GM18907 (cell line): ENCODE measurements around the gene SSH2.
"Not testable (repeated sequence)": the region's sequence is repeated elsewhere in the genome, so short reads cannot be mapped to it uniquely, and the experiment has no call there.

Experiments used
- ATAC-seq: cut with Tn5 transposase; IDR thresholded peaks from one replicate; pipeline ENCODE4 v1.9.1; 2021; ENCODE audit warnings: mild to moderate bottlenecking, moderate library complexity; ENCODE audit not compliant: unreplicated experiment

Gene SSH2

GRCh38 chr17:29789196-29790170 is 140.5 kb downstream of the SSH2 start:
- no peak for ATAC-seq

- no peak for ATAC-seq
These were observed 142.0 kb downstream of the SSH2 start for GRCh38 chr17:29787995-29788394.

DNA sequence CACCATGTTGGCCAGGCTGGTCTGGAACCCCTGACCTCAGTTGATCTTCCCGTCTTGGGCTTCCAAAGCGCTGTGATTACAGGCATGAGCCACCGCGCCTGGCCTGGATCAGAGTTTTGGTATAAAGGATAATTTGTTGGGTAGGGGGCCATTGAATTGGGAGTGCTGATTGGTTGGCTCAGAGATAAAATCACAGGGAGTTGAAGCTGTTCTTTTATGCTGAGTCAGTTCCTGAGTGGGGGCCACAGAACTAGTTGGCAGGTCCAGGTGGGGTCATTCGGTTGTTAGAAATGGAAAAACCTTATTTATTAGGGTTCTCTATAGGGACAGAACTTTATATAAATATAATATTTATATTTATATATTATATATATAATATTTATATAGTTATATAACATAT is 147.1 kb downstream of the SSH2 start:
- ATAC-seq = no peak

- not testable (repeated sequence) for ATAC-seq
These were observed 150.2 kb downstream of the SSH2 start for GRCh38 chr17:29779812-29780190.

GRCh38 chr17:29778956-29779811 is 150.8 kb downstream of the SSH2 start:
- peak; percentile 53 for ATAC-seq

DNA sequence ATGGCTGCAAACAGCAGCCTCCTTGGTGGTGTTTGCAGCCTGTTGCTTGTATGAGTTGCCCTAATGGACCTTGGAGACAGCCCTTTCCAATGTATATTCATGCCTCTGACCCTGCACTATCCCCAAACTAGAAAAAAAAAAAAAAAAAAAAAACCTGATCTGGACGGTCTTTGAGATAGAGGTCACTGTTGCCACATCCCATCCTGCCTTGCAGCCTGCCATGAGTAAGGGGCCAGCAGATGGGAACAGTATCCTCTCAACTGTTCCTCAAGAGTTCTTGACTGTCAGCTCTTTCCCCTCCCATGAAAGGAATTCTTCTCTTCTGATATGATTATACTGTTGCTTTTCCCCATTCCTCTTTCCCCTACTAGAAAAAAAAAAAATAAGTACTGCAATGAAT is 152.4 kb downstream of the SSH2 start:
- no peak for ATAC-seq

GRCh38 chr17:29776026-29776425 is 154.0 kb downstream of the SSH2 start:
- no peak for ATAC-seq

GRCh38 chr17:29772981-29773380 is 157.0 kb downstream of the SSH2 start:
- no peak for ATAC-seq

DNA sequence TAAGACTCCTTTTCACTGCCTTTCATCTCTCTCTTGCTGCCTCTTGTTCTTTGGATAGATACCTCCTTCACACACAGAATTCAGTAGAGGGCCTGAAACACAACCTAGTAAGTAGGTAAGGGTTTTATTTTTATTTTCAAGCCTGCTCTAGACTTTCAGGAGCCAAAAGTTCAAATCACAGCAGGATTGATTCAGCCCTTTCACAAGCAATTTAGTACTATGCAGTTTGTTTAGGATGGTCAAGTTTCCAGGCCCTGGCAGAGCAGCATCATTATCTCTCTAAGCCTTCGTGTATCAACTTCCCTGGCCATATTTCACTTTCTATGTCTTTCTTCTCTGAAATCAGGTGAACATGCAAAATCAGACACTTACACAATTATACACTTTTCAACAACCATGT is 158.5 kb downstream of the SSH2 start:
- ATAC-seq = no peak

- ATAC-seq = no peak
These were observed 160.8 kb downstream of the SSH2 start for GRCh38 chr17:29769225-29769624.

GRCh38 chr17:29766796-29767327 is 163.2 kb downstream of the SSH2 start:
- no peak for ATAC-seq

DNA sequence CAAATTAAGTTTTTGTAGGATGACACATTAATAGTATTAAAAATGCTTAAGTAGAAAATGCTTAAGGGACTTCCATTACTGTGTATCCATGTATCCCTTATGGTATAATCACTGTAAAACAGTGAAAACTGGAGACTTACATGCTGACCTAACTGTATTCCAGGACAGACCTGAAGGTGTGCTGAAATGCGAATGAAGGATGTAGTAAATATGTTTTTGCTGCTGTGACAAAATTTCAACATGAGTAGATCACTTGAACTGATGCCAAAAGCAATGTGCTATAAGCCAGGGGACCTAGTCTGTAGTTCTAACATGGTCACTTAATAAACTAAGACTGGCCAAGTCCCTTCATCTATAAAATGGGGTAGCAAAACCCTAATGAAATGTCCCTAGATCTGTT is 165.3 kb downstream of the SSH2 start:
- no peak for ATAC-seq

GRCh38 chr17:29764217-29764616 is 165.8 kb downstream of the SSH2 start:
- ATAC-seq = no peak

GRCh38 chr17:29763273-29763672 is 166.8 kb downstream of the SSH2 start:
- ATAC-seq = no peak

GRCh38 chr17:29761040-29761761 is 168.8 kb downstream of the SSH2 start:
- ATAC-seq = peak; percentile 80

DNA sequence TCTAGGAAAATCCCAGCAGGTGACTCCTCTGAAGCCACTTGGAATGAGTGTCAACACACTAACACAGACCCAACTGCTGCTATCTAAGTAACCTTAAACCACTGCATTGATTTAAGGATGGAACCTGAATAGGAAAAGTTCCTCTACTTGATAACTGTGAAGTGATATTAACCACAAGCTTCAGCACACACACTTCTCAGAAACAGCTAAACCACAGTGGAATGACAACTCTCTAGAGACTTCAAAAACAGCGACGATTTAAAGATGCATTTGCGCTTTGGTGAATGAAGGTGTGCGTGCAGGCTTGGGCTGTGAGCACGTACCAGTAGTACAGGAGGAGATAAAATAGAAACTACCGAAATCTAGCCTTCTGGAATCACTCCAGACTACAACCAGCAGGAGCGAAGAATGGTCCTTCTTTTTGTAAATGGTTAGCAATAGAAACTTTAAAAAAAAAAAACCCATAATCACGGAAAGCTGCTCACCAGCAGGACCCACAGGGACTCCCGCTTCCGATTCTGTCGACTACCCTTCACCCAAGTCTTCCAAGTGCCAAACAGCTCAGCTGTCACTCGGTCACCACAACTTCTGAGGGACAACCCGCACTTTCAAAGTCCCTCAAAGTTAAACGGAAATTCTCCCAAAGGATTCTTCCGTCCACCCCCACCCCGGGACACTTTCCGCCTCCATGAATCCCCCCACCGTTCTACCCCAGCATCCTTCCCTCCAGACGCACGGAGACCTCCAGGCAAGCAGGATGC is 169.6 kb downstream of the SSH2 start:
- ATAC-seq = peak; percentile 38

DNA sequence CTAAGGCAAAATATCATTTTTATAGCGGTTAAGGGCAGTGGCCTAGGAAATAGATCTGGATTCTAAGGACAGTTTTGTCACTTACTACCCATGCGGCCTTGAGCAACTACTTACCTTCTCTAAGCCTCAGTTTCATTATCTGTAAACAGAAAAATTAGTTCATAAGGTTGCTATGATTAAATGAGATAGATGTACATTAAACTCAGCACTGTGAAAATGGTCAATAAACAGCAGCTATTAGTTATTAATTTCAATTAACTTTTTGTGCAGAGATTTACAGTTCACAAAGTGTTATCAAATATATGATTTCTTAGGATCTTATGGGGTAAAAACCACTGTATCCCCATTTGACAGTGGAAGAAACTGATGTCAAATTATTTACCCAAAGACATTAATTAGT is 171.8 kb downstream of the SSH2 start:
- ATAC-seq = no peak

GRCh38 chr17:29757788-29758187 is 172.2 kb downstream of the SSH2 start:
- ATAC-seq = no peak

DNA sequence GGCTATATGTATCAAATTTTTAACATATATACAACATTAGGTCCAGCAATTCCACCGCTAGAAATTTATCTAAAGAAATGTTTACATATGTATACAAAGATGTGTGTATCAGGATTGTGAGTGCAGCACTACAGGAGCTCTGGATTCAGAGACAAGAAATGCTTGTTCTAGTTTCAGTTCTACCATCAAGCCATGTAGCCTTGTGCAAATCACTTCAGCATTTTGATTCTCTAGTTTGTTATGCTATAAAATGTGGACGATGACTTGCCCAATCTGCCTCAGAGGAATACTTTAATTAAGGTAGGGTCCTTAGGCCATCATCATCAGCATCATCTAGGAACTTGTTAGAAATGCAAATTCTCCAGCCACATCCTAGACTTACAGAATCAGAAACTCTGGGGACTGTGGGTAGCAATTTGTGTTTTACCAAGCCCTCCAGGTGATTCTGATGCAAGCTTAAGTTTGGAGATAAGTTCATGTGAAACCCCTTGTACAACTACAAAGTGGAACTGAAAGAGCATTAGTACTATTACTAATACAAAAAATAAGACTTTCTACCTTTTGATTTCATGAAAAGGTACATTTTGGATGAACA is 176.1 kb downstream of the SSH2 start:
- peak; percentile 66 for ATAC-seq
